NCI-H345 treated with DMSO at 0.1 percent for 48 hours (cell line): ENCODE measurements around the gene NAPA.

Source experiments
- DNase-seq: peaks from one replicate; lab custom pipeline; 2025; ENCODE audit not compliant: unreplicated experiment; lab: John Stamatoyannopoulos, UW

Gene NAPA

GRCh38 chr19:47503130-47503825 lies 11.6 kb downstream of the NAPA start:
- DNase-seq = no peak

DNA sequence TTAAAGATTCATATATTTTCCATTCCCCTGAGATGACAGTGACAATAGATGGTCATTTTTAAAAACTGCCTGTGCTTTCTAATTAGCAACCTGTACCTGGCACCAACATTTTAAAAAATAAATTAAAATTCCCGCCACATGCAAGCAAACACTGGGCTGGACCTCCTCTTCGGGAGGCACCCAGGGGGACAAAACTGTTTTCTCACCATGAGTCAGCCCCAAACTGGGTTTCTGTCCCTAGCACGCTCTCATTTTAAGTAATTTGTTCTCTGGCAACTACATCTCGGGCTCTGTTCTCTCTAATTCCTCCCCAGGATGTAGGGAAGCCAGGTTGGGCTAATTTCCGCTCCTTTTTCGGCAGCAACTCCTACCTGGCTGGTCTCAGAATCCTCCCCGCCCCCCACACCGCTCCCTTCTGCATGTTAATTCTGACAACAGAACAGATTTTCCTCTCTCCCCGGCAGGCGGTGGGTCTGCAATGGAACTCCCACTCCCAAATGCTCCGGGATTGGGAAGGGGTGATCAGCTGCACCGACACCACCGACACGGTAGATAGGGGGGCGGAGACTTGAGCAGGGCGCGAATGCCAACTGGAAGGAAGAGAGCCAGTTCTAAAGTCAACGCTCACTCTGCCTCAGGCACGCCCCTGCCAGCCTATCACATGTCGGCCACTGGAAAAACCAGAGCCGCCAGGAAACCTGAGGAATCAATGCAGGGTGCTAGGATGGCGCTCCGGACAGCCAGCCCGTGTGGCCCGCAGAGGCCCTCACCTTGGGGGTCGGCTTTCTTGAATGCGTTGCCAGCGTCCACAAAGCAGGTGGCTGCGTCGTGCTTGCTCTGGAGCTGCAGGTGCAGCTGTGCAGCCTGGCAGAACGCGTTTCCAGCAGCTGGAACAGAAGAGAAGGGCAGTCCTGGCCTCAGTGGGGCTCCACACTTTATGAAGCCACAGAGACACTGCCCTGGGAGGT lies 14.7 kb downstream of the NAPA start:
- no peak for DNase-seq

- DNase-seq = no peak
Observed at GRCh38 chr19:47499371-47499770, 15.5 kb downstream of the NAPA start.

- no peak for DNase-seq
Observed at GRCh38 chr19:47498561-47498960, 16.3 kb downstream of the NAPA start.

DNA sequence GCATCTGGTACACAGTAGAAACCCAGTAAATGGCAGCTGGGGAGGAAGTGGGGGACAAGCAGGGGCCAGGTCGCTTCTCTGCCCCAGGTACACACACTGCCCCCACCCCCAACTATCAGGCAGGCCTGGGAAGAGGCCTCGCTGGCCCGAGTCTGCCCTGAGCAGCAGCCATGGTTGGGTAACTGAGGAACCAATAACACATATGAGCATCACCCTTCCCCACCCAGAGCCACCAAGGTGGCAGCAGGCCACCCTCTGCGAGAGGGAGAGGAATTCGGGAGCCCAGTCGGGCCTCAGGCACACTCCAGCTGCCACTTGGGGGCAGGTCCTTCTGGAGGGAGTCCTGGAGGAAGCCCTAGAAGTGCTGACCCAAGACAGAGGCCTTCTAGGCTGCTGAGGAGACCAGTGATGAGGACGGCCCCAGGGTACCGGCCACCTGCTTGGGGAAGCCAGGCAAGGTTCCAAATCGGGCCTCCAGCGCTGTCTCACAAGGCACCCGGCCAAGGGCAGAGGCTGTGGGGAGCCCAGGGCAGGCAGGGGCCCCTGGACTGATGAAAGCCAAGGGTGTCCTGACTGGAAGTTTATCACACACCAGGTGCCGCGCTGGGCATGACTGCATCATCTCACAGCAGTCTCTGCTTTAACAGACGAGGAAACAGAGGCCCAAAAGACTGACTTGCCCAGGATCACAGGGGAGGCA lies 16.9 kb downstream of the NAPA start:
- no peak for DNase-seq

- DNase-seq = no peak
Observed at GRCh38 chr19:47497050-47497766, 17.7 kb downstream of the NAPA start.

DNA sequence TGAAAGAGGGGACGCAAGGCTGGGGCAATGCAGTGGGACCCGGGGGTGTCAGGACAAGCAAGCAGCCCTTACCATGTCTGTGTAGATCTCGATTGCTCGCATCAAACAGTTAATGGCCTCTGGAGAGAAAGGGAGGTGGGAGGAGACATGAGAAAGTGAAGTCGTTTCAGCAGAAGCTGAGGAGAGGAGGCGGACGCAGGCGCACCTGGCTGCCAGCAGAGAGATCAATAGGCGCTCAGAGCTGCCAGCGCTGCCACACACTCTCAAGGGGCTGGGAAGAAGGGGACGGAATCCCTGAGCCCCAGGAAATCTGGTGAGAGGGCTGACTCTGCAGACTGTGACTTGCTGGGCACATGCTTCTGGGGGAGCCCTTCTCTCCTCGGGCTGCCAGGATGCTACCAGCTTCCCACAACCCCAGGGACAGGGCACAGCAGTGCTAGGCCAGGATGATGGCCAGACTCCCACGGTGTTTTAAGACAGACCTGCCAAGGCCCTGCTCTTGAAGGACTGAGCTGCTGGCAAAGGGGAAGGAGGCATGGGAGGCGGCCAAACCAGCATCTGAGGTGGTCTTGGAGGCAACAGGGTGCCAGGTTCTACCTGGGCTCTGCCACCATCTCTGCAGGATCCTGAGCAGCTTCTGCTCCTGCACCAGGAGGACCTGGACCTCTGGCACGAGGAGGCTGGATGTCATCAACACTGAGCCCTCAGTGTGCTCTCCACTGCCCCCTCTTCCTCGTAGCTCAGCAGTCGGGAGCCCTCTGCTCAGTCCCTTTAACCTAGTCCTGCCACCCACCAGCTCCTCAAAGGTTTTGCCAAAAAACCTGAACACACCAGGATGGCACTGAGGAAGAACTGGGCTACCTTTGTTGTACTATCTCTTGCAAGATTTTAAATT lies 19.1 kb downstream of the NAPA start:
- no peak for DNase-seq

- DNase-seq = no peak
Observed at GRCh38 chr19:47494729-47495128, 20.1 kb downstream of the NAPA start.

DNA sequence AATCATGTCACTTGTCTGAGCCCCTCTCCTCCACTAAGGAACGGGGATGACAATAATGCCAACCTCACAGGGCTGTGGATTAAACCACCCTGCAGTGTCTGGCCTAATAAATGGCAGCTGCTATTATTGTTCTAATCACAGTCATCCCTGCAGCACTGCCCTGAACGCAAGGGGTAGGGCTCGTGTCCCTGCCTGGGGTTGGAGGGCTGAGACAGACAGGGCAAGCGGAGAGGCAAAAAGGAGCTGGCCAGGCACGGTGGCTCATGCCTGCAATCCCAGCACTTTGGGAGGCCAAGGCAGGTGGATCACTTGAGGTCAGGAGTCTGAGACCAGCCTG lies 20.7 kb downstream of the NAPA start:
- DNase-seq = no peak

- no peak for DNase-seq
Observed at GRCh38 chr19:47493378-47494210, 21.3 kb downstream of the NAPA start.

- DNase-seq = no peak
Observed at GRCh38 chr19:47492571-47493377, 22.1 kb downstream of the NAPA start.

GRCh38 chr19:47492137-47492533 lies 22.7 kb downstream of the NAPA start:
- DNase-seq = no peak

GRCh38 chr19:47491358-47492136 lies 23.3 kb downstream of the NAPA start:
- DNase-seq = no peak

DNA sequence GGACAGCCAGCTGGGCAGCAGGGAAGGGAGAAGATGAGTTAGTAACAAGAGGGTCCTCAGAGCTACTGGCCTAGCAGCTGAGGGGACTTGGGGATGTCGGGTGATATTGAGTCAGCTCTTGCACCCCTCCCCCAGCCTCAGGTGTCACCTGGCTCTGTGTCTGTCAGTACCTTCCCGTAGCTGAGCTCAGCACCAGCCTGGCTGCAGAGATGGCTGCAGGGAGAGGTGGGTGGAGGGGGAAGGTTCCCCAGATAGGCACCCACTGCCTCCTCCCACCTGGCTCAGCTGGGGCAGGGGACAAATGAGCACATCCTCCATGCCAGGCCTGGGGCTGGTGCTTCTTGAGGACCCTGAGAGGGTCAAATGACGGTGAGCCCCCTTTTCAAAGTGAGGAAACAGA lies 24.0 kb downstream of the NAPA start:
- no peak for DNase-seq

DNA sequence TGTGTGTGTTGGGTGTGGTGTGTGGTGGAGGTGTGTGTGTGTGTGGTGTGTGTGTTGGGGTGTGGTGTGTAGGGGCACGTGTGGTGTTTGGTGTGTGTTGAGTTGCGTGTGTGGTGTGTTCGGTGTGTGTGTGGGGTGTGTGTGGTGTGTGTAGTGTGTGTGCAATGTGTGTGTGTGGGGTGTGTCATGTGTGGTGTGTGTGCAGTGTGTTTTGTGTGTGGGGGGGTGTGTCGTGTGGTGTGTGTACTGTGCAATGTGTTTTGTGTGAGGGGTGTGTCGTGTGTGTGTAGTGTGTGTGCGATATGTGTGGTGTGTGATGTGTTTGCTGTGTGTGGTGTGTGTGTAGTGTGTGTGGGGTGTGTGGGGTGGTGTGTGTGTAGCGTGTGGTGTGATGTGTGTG lies 24.8 kb downstream of the NAPA start:
- no peak for DNase-seq

DNA sequence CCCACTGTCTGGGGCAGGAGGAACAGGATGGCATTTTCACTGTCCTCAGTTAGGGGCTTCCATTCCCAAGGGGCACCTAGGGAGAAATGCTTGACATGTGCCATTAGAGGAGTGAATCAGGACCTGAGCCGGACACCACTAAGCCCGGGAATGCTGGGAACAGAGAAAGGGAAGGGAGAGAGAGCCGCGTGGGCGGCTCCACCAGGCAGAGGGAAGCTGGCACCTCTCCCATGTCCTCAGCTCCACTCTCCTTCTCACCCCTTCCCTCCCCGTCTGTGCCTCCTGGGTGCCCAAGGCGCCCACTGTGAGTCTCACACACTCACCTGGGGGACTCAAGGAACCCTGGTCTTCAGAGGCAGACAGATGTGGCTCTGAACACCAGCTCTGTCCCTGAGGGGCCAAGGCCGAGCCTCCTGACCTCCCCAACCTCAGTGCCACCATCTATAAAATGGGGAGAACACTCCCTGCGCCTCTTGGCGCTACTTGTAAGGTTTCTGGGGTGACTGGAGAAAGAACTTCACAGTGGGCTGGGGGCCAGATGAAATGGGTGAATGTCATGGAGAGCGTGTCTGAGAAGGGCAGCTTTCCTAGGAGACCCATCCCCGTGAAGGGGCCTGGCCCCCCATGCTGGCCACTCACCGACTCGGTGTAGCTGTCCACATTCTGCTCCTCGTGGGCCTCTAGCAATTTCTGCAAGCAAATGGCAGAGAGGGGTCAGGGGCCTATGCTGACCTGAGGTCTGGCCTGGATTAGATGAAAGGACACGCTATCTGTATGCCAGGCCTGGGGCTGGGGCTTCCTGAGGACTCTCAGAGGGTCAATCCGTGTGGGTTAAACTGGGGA lies 25.6 kb downstream of the NAPA start:
- no peak for DNase-seq
